ENCODE results near the gene NTN1. TPM values are rescaled to one million over a fixed set of nuclear protein-coding genes. Genes with fewer than 3 reads are reported as not detected.

Gene NTN1
- total RNA-seq, 1 experiment from 2014 or later = 4.2 TPM

GRCh38 chr17:9028988-9029570 is 7.8 kb downstream of the NTN1 start:
- Histone ChIP-seq H3K79me2 (ENCODE audit: insufficient read depth, low read length) (no peaks in the 10 kb centered on the region), H2AFZ (ENCODE audit: low read depth, low read length, poor library complexity, severe bottlenecking) (no peak overlapping the region), H3K4me1 (ENCODE audit: control insufficient read depth in 1 of 2, insufficient read depth in 2 of 2, low read length in 2 of 2) (peaks cover 0 to 8% of the 10 kb centered on the region in 2 experiments; a peak in 1 of 4 replicates), H4K20me1 (ENCODE audit: insufficient read depth) (no peaks in the 10 kb centered on the region), H3K9me2 (ENCODE audit: insufficient read depth) (no peaks in the 10 kb centered on the region), H3K4me3 (replicated peaks in 1 of 2; ENCODE audit: low read depth in 1 of 2, low read length in 2 of 2) (no peak overlapping the region), H3K9ac (ENCODE audit: low read length) (no peak overlapping the region), H3K9me3 (ENCODE audit: control insufficient read depth in 1 of 2, insufficient read depth in 1 of 2, low read depth in 1 of 2, low read length in 2 of 2) (no peaks in the 10 kb centered on the region), H3K4me2 (ENCODE audit: low read length) (no peak overlapping the region), H3K27me3 (ENCODE audit: insufficient read depth, low read length) (no peaks in the 10 kb centered on the region), H3K27ac (ENCODE audit: low read depth, low read length) (no peak overlapping the region), H3K36me3 (ENCODE audit: control insufficient read depth in 1 of 2, insufficient read depth in 2 of 2, low read length in 2 of 2) (no peaks in the 10 kb centered on the region)
- no TSS peak for BruUV-seq (replicated peaks)
- ATAC-seq = no peak
- no peak for DNase-seq (ENCODE audit: low read depth, low spot score)
- intact Hi-C loops (cut with micrococcal nuclease) = no loop called here
- ChIA-PET POLR2A (no interaction called here), RAD21 (ENCODE audit: low non-redundant PET in 1 of 2, low total read pairs in 2 of 2, uncharacterized antibody in 2 of 2, unreplicated experiment in 2 of 2) (no interaction called here), CTCF (no interaction called here)
- TF ChIP-seq YY1 (IDR thresholded peaks at IDR 0.05; ENCODE audit: extremely low read depth, insufficient replicate concordance, low read depth, low read length) = no peak
- no peak for TF ChIP-seq FOSL1 (IDR thresholded peaks at IDR 0.05; ENCODE audit: low read depth)
- no peak for TF ChIP-seq ZNF274 (IDR thresholded peaks at IDR 0.05; ENCODE audit: low read depth, low read length)
- TF ChIP-seq EZH2phosphoT487 (IDR thresholded peaks at IDR 0.05; ENCODE audit: borderline replicate concordance) = no peak
- no peak for TF ChIP-seq ZFX (IDR thresholded peaks at IDR 0.05)
- no peak for TF ChIP-seq TCF7L2 (IDR thresholded peaks at IDR 0.05; ENCODE audit: borderline replicate concordance, extremely low read depth, insufficient read depth, insufficient read length)
- no peak for TF ChIP-seq RAD21 (IDR thresholded peaks at IDR 0.05; ENCODE audit: low read depth)
- TF ChIP-seq, protein P1, sequence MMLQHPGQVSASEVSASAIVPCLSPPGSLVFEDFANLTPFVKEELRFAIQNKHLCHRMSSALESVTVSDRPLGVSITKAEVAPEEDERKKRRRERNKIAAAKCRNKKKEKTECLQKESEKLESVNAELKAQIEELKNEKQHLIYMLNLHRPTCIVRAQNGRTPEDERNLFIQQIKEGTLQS (IDR thresholded peaks at IDR 0.05) = no peak
- TF ChIP-seq CEBPB (IDR thresholded peaks at IDR 0.05; ENCODE audit: low read depth) = no peak
- TF ChIP-seq, protein P2, sequence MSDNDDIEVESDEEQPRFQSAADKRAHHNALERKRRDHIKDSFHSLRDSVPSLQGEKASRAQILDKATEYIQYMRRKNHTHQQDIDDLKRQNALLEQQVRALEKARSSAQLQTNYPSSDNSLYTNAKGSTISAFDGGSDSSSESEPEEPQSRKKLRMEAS (IDR thresholded peaks at IDR 0.05) = no peak
- TF ChIP-seq EGR1 (IDR thresholded peaks at IDR 0.05; ENCODE audit: low read depth) = no peak
- no peak for TF ChIP-seq SP1 (IDR thresholded peaks at IDR 0.05; ENCODE audit: low read depth)
- no peak for TF ChIP-seq CBX3 (IDR thresholded peaks at IDR 0.05; ENCODE audit: low read depth)
- no peak for TF ChIP-seq ZBTB33 (IDR thresholded peaks at IDR 0.05; ENCODE audit: extremely low read depth, insufficient replicate concordance, low read length)
- TF ChIP-seq POLR2AphosphoS5 (IDR thresholded peaks at IDR 0.05; ENCODE audit: low read depth, low read length) = no peak
- no peak for TF ChIP-seq JUND (IDR thresholded peaks at IDR 0.05)
- no peak for TF ChIP-seq SRF (IDR thresholded peaks at IDR 0.05; ENCODE audit: low read depth)
- TF ChIP-seq REST (IDR thresholded peaks at IDR 0.05; ENCODE audit: low read depth) = no peak

Data from HCT116 (cell line).